GM19324 (cell line): ENCODE measurements around the gene PCDH10.
"Not testable (repeated sequence)": the region's sequence is repeated elsewhere in the genome, so short reads cannot be mapped to it uniquely, and the experiment has no call there.

Experiments
- ATAC-seq: cut with Tn5 transposase; IDR thresholded peaks from one replicate; pipeline ENCODE4 v1.9.1; 2021; ENCODE audit warnings: mild to moderate bottlenecking, moderate library complexity; ENCODE audit not compliant: unreplicated experiment, low FRiP score

PCDH10 gene

GRCh38 chr4:133208694-133209285 is 59.7 kb downstream of the PCDH10 start:
- no peak for ATAC-seq

- ATAC-seq, result no peak
Observed at GRCh38 chr4:133233922-133234321, 84.8 kb downstream of the PCDH10 start.

GRCh38 chr4:133240451-133240850 is 91.4 kb downstream of the PCDH10 start:
- ATAC-seq, result not testable (repeated sequence)
